CD4-positive, alpha-beta T cell (primary cell): ENCODE data around the gene MTMR12. TPM values are rescaled to one million over a fixed set of nuclear protein-coding genes. Genes with fewer than 3 reads are reported as not detected.

Experiments
- ATAC-seq: fragments of 200-7000 bp; cut with Tn5 transposase; one replicate; pipeline ENCODE4 v1.10.0; 2022; ENCODE audit warnings: mild to moderate bottlenecking; ENCODE audit not compliant: poor library complexity
- CTCF ChIA-PET: fragments of 350-600 bp; sonication (Branson Sonifier 250); formaldehyde crosslinking; loops from one replicate; lab custom pipeline; 2021; ENCODE audit warnings: antibody characterized with exemption, inconsistent platforms; lab: Charles Lee
- POLR2A ChIA-PET: fragments of 350-600 bp; sonication (Branson Sonifier 250); formaldehyde crosslinking; loops from one replicate; lab custom pipeline; 2021; ENCODE audit warnings: antibody characterized with exemption, inconsistent platforms; lab: Charles Lee
- DNase-seq, 14 experiments: peaks; one replicate each; pipeline ENCODE4 v3.0.0-alpha.2; 2013 to 2020; ENCODE audit warnings: mixed read lengths in 2 of 14
- H3K27ac ChIP-seq, 2 donors: one replicate each; pipeline versions ENCODE4 v1.5.1 to v1.7.0; 2013; ENCODE audit warnings: low read length in 2 of 2, low read depth in 1 of 2, mild to moderate bottlenecking in 1 of 2
- H3K27me3 ChIP-seq, 2 experiments: 1 replicate in 1 of 2; 2 replicates in 1 of 2; pipeline versions ENCODE4 v1.6.1 to v1.7.0; 2013; ENCODE audit warnings: low read length in 2 of 2, control low read depth in 1 of 2, mild to moderate bottlenecking in 1 of 2, moderate library complexity in 1 of 2; ENCODE audit not compliant: insufficient read depth in 2 of 2, control insufficient read depth in 1 of 2
- H3K36me3 ChIP-seq: one replicate; pipeline ENCODE4 v1.6.1; 2013; ENCODE audit warnings: low read length, control low read depth; ENCODE audit not compliant: insufficient read depth
- H3K4me1 ChIP-seq: one replicate; pipeline ENCODE4 v1.6.1; 2013; ENCODE audit warnings: low read length, control low read depth; ENCODE audit not compliant: insufficient read depth
- H3K4me3 ChIP-seq: one replicate; pipeline ENCODE4 v1.5.1; 2013; ENCODE audit warnings: mild to moderate bottlenecking, low read length, moderate library complexity
- H3K9me3 ChIP-seq, 2 experiments: 1 replicate in 1 of 2; 2 replicates in 1 of 2; pipeline versions ENCODE4 v1.6.1 to v1.7.0; 2013; ENCODE audit warnings: low read length in 2 of 2, mild to moderate bottlenecking in 2 of 2, control low read depth in 1 of 2, moderate library complexity in 1 of 2; ENCODE audit not compliant: control insufficient read depth in 1 of 2, insufficient read depth in 1 of 2
- H3K27ac Mint-ChIP-seq: one replicate; pipeline ENCODE4 v1.8.0; 2020; ENCODE audit warnings: mixed read lengths
- H3K27me3 Mint-ChIP-seq: one replicate; pipeline ENCODE4 v1.8.0; 2021; ENCODE audit warnings: mixed read lengths
- H3K36me3 Mint-ChIP-seq: one replicate; pipeline ENCODE4 v1.8.0; 2021; ENCODE audit warnings: low read depth, mixed read lengths
- H3K4me1 Mint-ChIP-seq: one replicate; pipeline ENCODE4 v1.8.0; 2021; ENCODE audit warnings: low read depth, mixed read lengths
- H3K4me3 Mint-ChIP-seq: one replicate; pipeline ENCODE4 v1.8.0; 2020; ENCODE audit warnings: mild to moderate bottlenecking, mixed read lengths
- H3K9me3 Mint-ChIP-seq: one replicate; pipeline ENCODE4 v1.8.0; 2020; ENCODE audit warnings: mixed read lengths
- CTCF ChIP-seq: fragments of 200-600 bp; IDR thresholded peaks from one replicate; pipeline ENCODE4 v1.8.0; 2022; ENCODE audit warnings: antibody characterized with exemption, mild to moderate bottlenecking
- intact Hi-C, 2 experiments: fragments of 100-400 bp; cut with DNase I in 1 of 2; cut with micrococcal nuclease in 1 of 2; formaldehyde crosslinking; loops; one replicate each; pipeline versions ENCODE4 v1.15.1 to v1.9.0; 2023 to 2025; cut with DNase I, micrococcal nuclease
- total RNA-seq, 174 experiments: library from RNA in 2 of 174; stranded (reverse) in 2 of 174; gene quantifications; one replicate each; pipeline ENCODE4 v1.2.3 and lab custom pipeline; 2021 to 2026

The MTMR12 gene
- total RNA-seq, 2 experiments from 2014 or later: 15.9 to 18.3 TPM

DNA sequence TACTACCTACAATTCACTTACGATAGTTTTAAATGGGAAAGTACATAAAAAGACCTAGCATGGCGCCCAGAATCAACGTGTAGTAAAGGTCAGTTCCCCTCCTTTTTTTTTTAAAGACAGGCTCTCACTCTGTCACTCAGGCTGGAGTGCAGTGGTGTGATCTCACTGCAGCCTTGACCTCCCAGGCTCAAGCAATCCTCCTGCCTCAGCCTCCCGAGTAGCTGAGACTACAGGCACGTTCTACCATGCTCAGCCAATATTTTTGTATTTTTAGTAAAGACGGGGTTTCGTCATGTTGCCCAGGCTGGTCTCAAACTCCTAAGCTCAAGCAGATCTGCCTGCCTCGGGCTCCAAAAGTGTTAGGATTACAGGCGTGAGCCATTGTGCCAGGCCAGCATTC lies 40.7 kb upstream of the MTMR12 start:
- no peak for TF ChIP-seq CTCF
- H3K27ac Mint-ChIP-seq: no peak overlapping the region
- ATAC-seq (no peak), DNase-seq (no peak)
- H3K9me3 Mint-ChIP-seq: no peaks in the 10 kb centered on the region
- H3K9me3 ChIP-seq: no peaks in the 10 kb centered on the region
- no peaks in the 10 kb centered on the region for H3K27me3 Mint-ChIP-seq
- no peaks in the 10 kb centered on the region for H3K4me1 Mint-ChIP-seq
- no peak overlapping the region for H3K4me3 ChIP-seq
- H3K36me3 ChIP-seq: peaks cover 25% of the 10 kb centered on the region
- intact Hi-C loops: no loop called here
- H3K4me1 ChIP-seq: no peaks in the 10 kb centered on the region
- peaks cover 44% of the 10 kb centered on the region for H3K36me3 Mint-ChIP-seq
- no peak overlapping the region for H3K27ac ChIP-seq
- no peaks in the 10 kb centered on the region for H3K27me3 ChIP-seq
- no peak overlapping the region for H3K4me3 Mint-ChIP-seq
- ChIA-PET CTCF (no interaction called here), POLR2A (interaction anchor here (0.8 kb wide), 1 partner anchor 36 kb away, joined by 3 read pairs; no protein-coding TSS in a partner anchor)

GRCh38 chr5:32352685-32353084 lies 39.9 kb upstream of the MTMR12 start:
- DNase-seq (no peak), ATAC-seq (no peak)
- Histone ChIP-seq H3K27ac (no peak overlapping the region), H3K4me1 (no peaks in the 10 kb centered on the region), H3K4me3 (no peak overlapping the region), H3K27me3 (no peaks in the 10 kb centered on the region), H3K36me3 (peaks cover 20% of the 10 kb centered on the region), H3K9me3 (no peaks in the 10 kb centered on the region)
- ChIA-PET CTCF (no interaction called here), POLR2A (interaction anchor here (0.8 kb wide), 1 partner anchor 37 kb away, joined by 3 read pairs; no protein-coding TSS in a partner anchor)
- no peaks in the 10 kb centered on the region for H3K27me3 Mint-ChIP-seq
- H3K4me3 Mint-ChIP-seq: no peak overlapping the region
- H3K9me3 Mint-ChIP-seq: no peaks in the 10 kb centered on the region
- no peaks in the 10 kb centered on the region for H3K4me1 Mint-ChIP-seq
- H3K27ac Mint-ChIP-seq: no peak overlapping the region
- TF ChIP-seq CTCF: no peak
- H3K36me3 Mint-ChIP-seq: peaks cover 40% of the 10 kb centered on the region
- intact Hi-C loops: no loop called here

DNA sequence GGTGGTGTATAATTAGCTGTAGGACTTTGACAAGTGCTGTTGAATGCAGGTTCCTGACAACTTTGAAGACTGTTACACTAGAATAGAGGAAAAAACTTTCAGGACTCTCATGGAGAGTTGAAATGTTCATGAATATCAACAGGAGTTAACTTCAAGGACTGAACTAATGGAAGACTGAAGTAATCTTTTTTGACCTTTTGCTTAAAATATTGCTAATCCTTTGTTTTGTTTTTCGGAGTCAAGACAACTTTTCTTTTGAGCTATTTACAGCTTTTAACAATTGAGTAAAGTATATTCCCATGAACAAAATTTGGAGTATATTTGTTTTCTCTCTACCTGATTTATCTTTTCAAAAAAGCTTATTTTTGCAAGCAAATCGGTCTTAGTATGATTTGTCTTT lies 34.1 kb upstream of the MTMR12 start:
- Histone ChIP-seq H3K4me3 (no peak overlapping the region), H3K36me3 (no peaks in the 10 kb centered on the region), H3K27ac (no peak overlapping the region), H3K4me1 (no peaks in the 10 kb centered on the region), H3K9me3 (peaks cover 0 to 6% of the 10 kb centered on the region in 2 experiments), H3K27me3 (peaks cover 0 to 4% of the 10 kb centered on the region in 2 experiments)
- CTCF ChIA-PET: no interaction called here
- H3K27ac Mint-ChIP-seq: no peak overlapping the region
- no peak for TF ChIP-seq CTCF
- POLR2A ChIA-PET: no interaction called here
- no peak for DNase-seq
- no peak overlapping the region for H3K4me3 Mint-ChIP-seq
- peaks cover 2% of the 10 kb centered on the region for H3K9me3 Mint-ChIP-seq
- peaks cover 4% of the 10 kb centered on the region for H3K36me3 Mint-ChIP-seq
- H3K4me1 Mint-ChIP-seq: no peaks in the 10 kb centered on the region
- H3K27me3 Mint-ChIP-seq: no peaks in the 10 kb centered on the region
- no peak for ATAC-seq
- intact Hi-C loops: no loop called here
